ENCODE data around the gene SLC41A3. TPM values are rescaled to one million over a fixed set of nuclear protein-coding genes. Genes with fewer than 3 reads are reported as not detected.

The SLC41A3 gene
- total RNA-seq, 2 experiments from 2014 or later: 23.1 to 26.6 TPM

Other genes with a start within 250 kb of the SLC41A3 start
- gene ROPN1B, start 114.9 kb downstream of the SLC41A3 start, total RNA-seq: not detected
- under 1 TPM; 0.05 to 0.18 TPM for gene ALDH1L1, start 96.5 kb upstream of the SLC41A3 start, total RNA-seq

Measured in activated CD4-positive, alpha-beta T cell treated with anti-CD3 and anti-CD28 coated beads for 36 hours (primary cell).